DMS153 (cell line): Measurements from ENCODE around the gene DNAH12.

ENCODE experiments used
- DNase-seq: peaks from one replicate; lab custom pipeline; 2025; lab: John Stamatoyannopoulos, UW

The DNAH12 gene

GRCh38 chr3:57544181-57545125 is at the start of gene DNAH12:
Gene DNAH12 (minus strand): TSS chr3:57544344. CDS start chr3:57542870, 1,474 bp downstream.
- peak; percentile 80 for DNase-seq

GRCh38 chr3:57592306-57592705 is 48.2 kb upstream of the DNAH12 start:
- no peak for DNase-seq

- no peak for DNase-seq
These were observed 43.8 kb upstream of the DNAH12 start for GRCh38 chr3:57587905-57588304.

GRCh38 chr3:57586778-57587177 is 42.6 kb upstream of the DNAH12 start:
- no peak for DNase-seq

- no peak for DNase-seq
These were observed 39.4 kb upstream of the DNAH12 start for GRCh38 chr3:57583544-57583943.

GRCh38 chr3:57582474-57583168 is 38.5 kb upstream of the DNAH12 start:
- DNase-seq, result no peak

- no peak for DNase-seq
These were observed 33.7 kb upstream of the DNAH12 start for GRCh38 chr3:57577801-57578200.

- no peak for DNase-seq
These were observed 32.0 kb upstream of the DNAH12 start for GRCh38 chr3:57575966-57576626.

- no peak for DNase-seq
These were observed 28.0 kb upstream of the DNAH12 start for GRCh38 chr3:57572096-57572495.

- DNase-seq, result no peak
These were observed 26.7 kb upstream of the DNAH12 start for GRCh38 chr3:57570878-57571277.

GRCh38 chr3:57569859-57570450 is 25.8 kb upstream of the DNAH12 start:
- DNase-seq, result no peak

GRCh38 chr3:57559526-57559925 is 15.4 kb upstream of the DNAH12 start:
- DNase-seq, result no peak

- no peak for DNase-seq
These were observed 13.0 kb upstream of the DNAH12 start for GRCh38 chr3:57557085-57557537.

- DNase-seq, result no peak
These were observed 12.4 kb upstream of the DNAH12 start for GRCh38 chr3:57556459-57557084.

GRCh38 chr3:57555738-57556458 is 11.8 kb upstream of the DNAH12 start, which contains the start of gene PDE12:
Gene PDE12 (plus strand): TSS chr3:57556274. CDS start chr3:57556380, 106 bp downstream.
- DNase-seq, result peak; percentile 61

- no peak for DNase-seq
These were observed 11.2 kb upstream of the DNAH12 start for GRCh38 chr3:57555306-57555705.

GRCh38 chr3:57546616-57547015 is 2.5 kb upstream of the DNAH12 start:
- no peak for DNase-seq

- no peak for DNase-seq
These were observed 1.6 kb upstream of the DNAH12 start for GRCh38 chr3:57545636-57546268.

GRCh38 chr3:57538465-57538864 is 5.7 kb downstream of the DNAH12 start:
- no peak for DNase-seq

GRCh38 chr3:57530071-57530608 is 14.0 kb downstream of the DNAH12 start:
- no peak for DNase-seq
